ENCODE measurements around the gene IL12RB1.

IL12RB1 gene

DNA sequence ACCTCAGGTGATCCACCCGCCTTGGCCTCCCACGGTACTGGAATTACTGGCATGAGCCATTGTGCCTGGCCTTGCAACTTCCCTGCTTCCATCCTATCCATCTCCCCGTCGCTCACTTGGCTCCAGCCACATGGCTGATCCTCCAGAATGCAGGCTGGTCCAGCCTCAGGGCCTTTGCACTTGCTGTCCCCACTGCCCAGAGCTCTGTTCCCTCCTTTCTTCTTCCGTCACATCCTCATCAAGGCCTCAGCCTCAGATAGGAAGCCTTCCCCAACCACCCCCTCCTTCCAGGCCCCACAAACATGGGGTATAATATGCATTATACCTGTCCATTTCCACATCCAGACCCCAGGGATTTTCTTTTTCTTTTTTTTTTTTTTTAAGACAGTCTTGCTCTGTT is 27.1 kb upstream of the IL12RB1 start:
- H3K4me1 ChIP-seq (ENCODE audit: control extremely low read depth in 1 of 4, control insufficient read depth in 4 of 4, insufficient read depth in 4 of 4, low read length in 3 of 4): peaks cover 3 to 45% (median 36%) of the 10 kb centered on the region in 4 experiments
- no peaks in the 10 kb centered on the region for H3K27me3 ChIP-seq (replicated peaks in 2 of 5; ENCODE audit: control insufficient read depth in 4 of 5, insufficient read depth in 5 of 5, low read length in 4 of 5)
- H3K9me3 ChIP-seq (ENCODE audit: control extremely low read depth in 1 of 5, control insufficient read depth in 4 of 5, insufficient read depth in 2 of 5, low read depth in 1 of 5, low read length in 4 of 5): no peaks in the 10 kb centered on the region
- ChIA-PET POLR2A (no interaction called here), CTCF (interaction anchor here (0.8 to 3.7 kb wide), 18 partner anchors 9 to 139 kb away, joined by 3 to 25 read pairs (median 4); partner anchors contain the start of genes IL12RB1 and PIK3R2)
- DNase-seq: no peak
- H3K27ac ChIP-seq (ENCODE audit: insufficient read depth in 1 of 2, low read depth in 1 of 2, low read length in 2 of 2, poor library complexity in 1 of 2, severe bottlenecking in 2 of 2): no peak overlapping the region
- H3K36me3 ChIP-seq (ENCODE audit: control insufficient read depth in 4 of 4, insufficient read depth in 4 of 4, low read length in 3 of 4): peaks cover 0 to 11% (median 0%) of the 10 kb centered on the region in 4 experiments
- WGBS (ENCODE audit: insufficient coverage): 97% methylated on average over 5 of the region's 5 CpGs
- no peak overlapping the region for H3K4me3 ChIP-seq (ENCODE audit: control insufficient read depth in 1 of 7, extremely low read depth in 1 of 7, insufficient read depth in 4 of 7, low read depth in 2 of 7, low read length in 6 of 7)

DNA sequence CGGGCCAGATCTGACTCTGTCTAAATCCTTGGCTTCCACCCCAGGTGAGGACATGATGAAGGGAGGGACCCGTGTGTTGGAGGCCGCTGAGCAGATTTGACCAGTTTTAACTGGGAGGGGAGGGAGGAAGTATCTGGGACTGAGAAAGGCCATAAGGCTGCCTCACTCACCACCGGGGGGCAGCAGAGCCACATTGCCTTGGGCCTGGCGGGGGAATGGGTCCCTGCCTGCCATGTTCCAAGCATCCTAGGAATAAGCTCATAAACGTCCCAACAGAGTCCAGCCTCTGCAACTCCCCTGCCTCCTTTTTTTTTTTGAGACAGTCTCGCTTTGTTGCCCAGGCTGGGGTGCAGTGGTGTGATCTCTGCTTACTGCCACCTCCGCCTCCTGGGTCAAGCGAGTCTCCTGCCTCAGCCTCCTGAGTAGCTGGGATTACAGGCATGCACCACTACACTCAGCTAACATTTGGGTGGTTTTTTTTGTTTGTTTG is 26.3 kb upstream of the IL12RB1 start:
- Histone ChIP-seq H3K9me3 (ENCODE audit: control extremely low read depth in 1 of 5, control insufficient read depth in 4 of 5, insufficient read depth in 2 of 5, low read depth in 1 of 5, low read length in 4 of 5) (no peaks in the 10 kb centered on the region), H3K4me3 (ENCODE audit: control insufficient read depth in 1 of 7, extremely low read depth in 1 of 7, insufficient read depth in 4 of 7, low read depth in 2 of 7, low read length in 6 of 7) (no peak overlapping the region), H3K27me3 (replicated peaks in 2 of 5; ENCODE audit: control insufficient read depth in 4 of 5, insufficient read depth in 5 of 5, low read length in 4 of 5) (no peaks in the 10 kb centered on the region), H3K4me1 (ENCODE audit: control extremely low read depth in 1 of 4, control insufficient read depth in 4 of 4, insufficient read depth in 4 of 4, low read length in 3 of 4) (peaks cover 0 to 46% (median 28%) of the 10 kb centered on the region in 4 experiments), H3K27ac (ENCODE audit: insufficient read depth in 1 of 2, low read depth in 1 of 2, low read length in 2 of 2, poor library complexity in 1 of 2, severe bottlenecking in 2 of 2) (no peak overlapping the region), H3K36me3 (ENCODE audit: control insufficient read depth in 4 of 4, insufficient read depth in 4 of 4, low read length in 3 of 4) (peaks cover 0 to 11% (median 0%) of the 10 kb centered on the region in 4 experiments)
- ChIA-PET CTCF (interaction anchor here (0.6 to 3.7 kb wide), 23 partner anchors 8 to 1252 kb away, joined by 3 to 25 read pairs (median 4); partner anchors contain the start of genes IL12RB1 and PIK3R2), POLR2A (no interaction called here)
- DNase-seq: peak; percentile 75 to 83 (median 78)
- 52% methylated on average over 6 of the region's 9 CpGs for WGBS (ENCODE audit: insufficient coverage)

DNA sequence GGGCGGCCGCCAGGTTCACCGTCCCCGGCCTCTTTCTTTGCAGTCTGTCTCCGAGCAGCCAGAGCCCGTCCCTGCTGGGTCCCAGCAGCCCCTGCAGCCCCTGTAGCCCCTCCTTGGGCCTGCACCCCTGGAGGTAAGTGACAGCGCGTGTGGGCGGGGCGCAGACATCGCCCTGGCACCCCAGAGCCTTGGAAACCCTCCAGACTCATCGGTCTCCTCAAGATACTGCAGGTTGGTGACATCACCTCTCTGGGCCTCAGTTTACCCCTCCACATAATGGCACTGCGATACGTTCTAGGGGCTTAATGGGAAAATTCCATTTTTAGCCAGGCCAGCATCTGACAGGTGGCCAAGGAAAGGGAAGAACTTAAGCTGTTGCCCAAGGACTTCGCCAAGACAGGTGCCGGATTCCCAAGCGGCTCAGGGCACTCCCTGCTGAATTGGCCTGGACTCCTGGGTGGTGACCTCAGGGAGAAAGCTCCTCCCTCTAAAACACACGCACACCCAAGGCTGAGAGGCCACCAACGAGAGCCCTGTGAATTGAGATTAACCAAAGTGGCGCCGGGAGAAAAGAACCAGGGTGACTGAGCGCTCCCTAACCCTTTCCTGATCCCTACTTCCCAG is 24.0 kb upstream of the IL12RB1 start:
- peaks cover 0 to 11% (median 0%) of the 10 kb centered on the region in 4 experiments for H3K36me3 ChIP-seq (ENCODE audit: control insufficient read depth in 4 of 4, insufficient read depth in 4 of 4, low read length in 3 of 4)
- H3K9me3 ChIP-seq (ENCODE audit: control extremely low read depth in 1 of 5, control insufficient read depth in 4 of 5, insufficient read depth in 2 of 5, low read depth in 1 of 5, low read length in 4 of 5): no peaks in the 10 kb centered on the region
- WGBS (ENCODE audit: insufficient coverage): 49% methylated on average over 20 of the region's 22 CpGs
- H3K27ac ChIP-seq (ENCODE audit: insufficient read depth in 1 of 2, low read depth in 1 of 2, low read length in 2 of 2, poor library complexity in 1 of 2, severe bottlenecking in 2 of 2): no peak overlapping the region
- DNase-seq: peak in 1 of 3 donors; percentile 47
- H3K27me3 ChIP-seq (replicated peaks in 2 of 5; ENCODE audit: control insufficient read depth in 4 of 5, insufficient read depth in 5 of 5, low read length in 4 of 5): no peaks in the 10 kb centered on the region
- H3K4me3 ChIP-seq (ENCODE audit: control insufficient read depth in 1 of 7, extremely low read depth in 1 of 7, insufficient read depth in 4 of 7, low read depth in 2 of 7, low read length in 6 of 7): peak overlapping the region in 5 of 7 experiments; percentile 65 to 82 (median 71)
- peaks cover 0 to 44% (median 24%) of the 10 kb centered on the region in 4 experiments for H3K4me1 ChIP-seq (ENCODE audit: control extremely low read depth in 1 of 4, control insufficient read depth in 4 of 4, insufficient read depth in 4 of 4, low read length in 3 of 4)
- ChIA-PET POLR2A (interaction anchor here (0.5 to 1.8 kb wide), 3 partner anchors 13 to 110 kb away, joined by 3 to 4 read pairs (median 3); partner anchors contain the start of gene MAST3), CTCF (interaction anchor here (0.8 to 3.7 kb wide), 11 partner anchors 11 to 141 kb away, joined by 3 to 25 read pairs (median 7); partner anchors contain the start of genes MAST3 and PIK3R2)

DNA sequence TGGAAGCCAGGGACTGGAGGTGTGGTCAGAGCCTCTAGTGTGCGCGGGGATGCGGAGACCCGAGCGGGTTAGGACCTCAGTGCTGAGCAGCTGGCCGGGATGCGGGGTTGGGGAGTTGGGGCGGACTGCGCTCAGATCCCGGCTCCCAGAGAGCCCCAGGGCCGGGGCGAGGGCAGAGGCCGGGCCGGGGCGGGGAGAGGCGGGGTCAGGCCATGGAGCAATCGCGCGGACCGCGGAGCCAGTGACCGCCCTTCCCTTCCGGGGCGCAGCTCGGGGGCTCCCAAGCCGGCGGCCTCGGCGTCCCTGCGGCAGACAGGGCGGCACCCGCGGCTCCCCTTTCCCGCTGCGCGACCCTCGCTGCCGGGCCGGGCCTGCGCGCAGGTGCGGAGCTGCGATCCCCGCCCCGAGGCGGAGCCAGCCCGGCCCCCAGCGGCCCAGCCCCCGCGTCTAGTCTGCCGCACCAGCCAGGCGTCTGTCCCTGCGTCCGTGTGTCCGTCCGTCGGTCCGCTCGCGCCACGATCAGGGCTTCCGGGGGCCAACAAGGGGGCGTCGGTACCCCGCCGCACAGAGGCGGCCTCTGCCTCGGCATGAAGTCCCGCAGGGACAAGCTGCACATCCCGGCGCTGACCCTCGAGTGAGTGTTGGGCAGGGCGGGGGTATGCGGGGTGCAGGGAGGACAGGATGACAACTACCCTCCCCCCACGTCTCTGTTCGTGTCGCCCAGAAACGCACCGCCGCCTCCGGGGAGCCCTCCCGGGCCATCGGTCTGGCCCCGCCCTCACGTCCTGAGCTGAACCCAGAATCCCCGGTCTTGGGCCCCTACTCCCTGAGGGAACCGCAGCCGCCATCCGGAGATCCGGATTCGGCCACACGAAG is 23.2 kb upstream of the IL12RB1 start:
- DNase-seq: no peak
- ChIA-PET POLR2A (interaction anchor here (0.5 to 1.8 kb wide), 2 partner anchors 12 to 21 kb away, joined by 3 read pairs; partner anchors contain the start of gene MAST3), CTCF (interaction anchor here (0.8 to 3.7 kb wide), 10 partner anchors 10 to 142 kb away, joined by 3 to 18 read pairs (median 6); no protein-coding TSS in a partner anchor)
- Histone ChIP-seq H3K36me3 (ENCODE audit: control insufficient read depth in 4 of 4, insufficient read depth in 4 of 4, low read length in 3 of 4) (peaks cover 0 to 5% (median 0%) of the 10 kb centered on the region in 4 experiments), H3K4me1 (ENCODE audit: control extremely low read depth in 1 of 4, control insufficient read depth in 4 of 4, insufficient read depth in 4 of 4, low read length in 3 of 4) (peaks cover 0 to 38% (median 24%) of the 10 kb centered on the region in 4 experiments), H3K27me3 (replicated peaks in 2 of 5; ENCODE audit: control insufficient read depth in 4 of 5, insufficient read depth in 5 of 5, low read length in 4 of 5) (no peaks in the 10 kb centered on the region), H3K4me3 (ENCODE audit: control insufficient read depth in 1 of 7, extremely low read depth in 1 of 7, insufficient read depth in 4 of 7, low read depth in 2 of 7, low read length in 6 of 7) (peak overlapping the region; percentile 39 to 82 (median 69)), H3K27ac (ENCODE audit: insufficient read depth in 1 of 2, low read depth in 1 of 2, low read length in 2 of 2, poor library complexity in 1 of 2, severe bottlenecking in 2 of 2) (peak overlapping the region in 1 of 2 experiments; percentile 43), H3K9me3 (ENCODE audit: control extremely low read depth in 1 of 5, control insufficient read depth in 4 of 5, insufficient read depth in 2 of 5, low read depth in 1 of 5, low read length in 4 of 5) (no peaks in the 10 kb centered on the region)
- WGBS (ENCODE audit: insufficient coverage): under 1% methylated on average over 81 of the region's 92 CpGs

DNA sequence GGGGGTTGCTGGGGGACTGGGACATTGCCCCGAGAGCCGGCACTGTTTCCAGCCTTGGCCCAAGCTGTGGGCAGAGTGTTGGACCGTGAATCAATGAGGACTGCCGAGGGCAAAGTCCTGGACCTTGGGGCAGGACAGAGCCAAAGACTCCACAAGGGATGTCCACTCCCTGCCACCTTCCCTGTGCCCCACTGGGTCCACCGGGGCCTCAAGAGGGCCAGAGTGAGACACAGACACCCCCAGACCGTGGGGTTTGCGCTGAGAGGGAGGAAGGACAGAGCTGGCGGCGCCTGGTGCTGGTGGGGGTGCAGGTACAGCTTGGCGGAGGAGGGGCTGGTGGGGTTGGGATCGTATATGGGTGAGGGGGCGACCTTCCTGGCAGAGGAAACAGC is 22.6 kb upstream of the IL12RB1 start:
- no peak overlapping the region for H3K27ac ChIP-seq (ENCODE audit: insufficient read depth in 1 of 2, low read depth in 1 of 2, low read length in 2 of 2, poor library complexity in 1 of 2, severe bottlenecking in 2 of 2)
- peak overlapping the region; percentile 39 to 82 (median 69) for H3K4me3 ChIP-seq (ENCODE audit: control insufficient read depth in 1 of 7, extremely low read depth in 1 of 7, insufficient read depth in 4 of 7, low read depth in 2 of 7, low read length in 6 of 7)
- H3K4me1 ChIP-seq (ENCODE audit: control extremely low read depth in 1 of 4, control insufficient read depth in 4 of 4, insufficient read depth in 4 of 4, low read length in 3 of 4): peaks cover 0 to 44% (median 28%) of the 10 kb centered on the region in 4 experiments
- 50% methylated on average over 9 of the region's 12 CpGs for WGBS (ENCODE audit: insufficient coverage)
- ChIA-PET CTCF (interaction anchor here (0.8 to 3.4 kb wide), 8 partner anchors 10 to 142 kb away, joined by 3 to 18 read pairs (median 6); no protein-coding TSS in a partner anchor), POLR2A (interaction anchor here (1.8 kb wide), 1 partner anchor 12 kb away, joined by 3 read pairs; the partner anchor contains the start of gene MAST3)
- DNase-seq: peak in 2 of 3 donors; percentile 54 to 58
- H3K9me3 ChIP-seq (ENCODE audit: control extremely low read depth in 1 of 5, control insufficient read depth in 4 of 5, insufficient read depth in 2 of 5, low read depth in 1 of 5, low read length in 4 of 5): no peaks in the 10 kb centered on the region
- H3K27me3 ChIP-seq (replicated peaks in 2 of 5; ENCODE audit: control insufficient read depth in 4 of 5, insufficient read depth in 5 of 5, low read length in 4 of 5): no peaks in the 10 kb centered on the region
- peaks cover 0 to 3% (median 0%) of the 10 kb centered on the region in 4 experiments for H3K36me3 ChIP-seq (ENCODE audit: control insufficient read depth in 4 of 4, insufficient read depth in 4 of 4, low read length in 3 of 4)

DNA sequence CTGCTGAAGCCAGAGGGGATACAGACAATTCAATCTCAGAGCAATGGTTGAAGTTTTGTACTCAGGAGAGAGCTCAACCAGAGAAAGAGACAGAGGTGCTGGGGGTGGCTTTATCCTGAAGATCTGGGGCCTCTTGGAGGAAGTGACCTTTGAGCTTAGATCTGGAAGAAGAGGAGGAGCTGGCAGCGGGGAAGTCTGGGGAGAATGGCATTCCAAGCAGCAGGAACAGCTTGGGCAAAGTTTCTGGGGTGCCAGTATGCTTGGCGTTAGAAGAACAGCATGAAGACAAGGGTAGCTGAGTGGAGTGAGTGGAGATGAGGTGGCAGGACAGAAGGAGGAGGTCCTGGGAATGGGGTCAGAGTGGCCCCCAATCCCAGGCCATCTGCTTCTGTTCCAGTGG is 22.2 kb upstream of the IL12RB1 start:
- POLR2A ChIA-PET: no interaction called here
- DNase-seq: no peak
- H3K27ac ChIP-seq (ENCODE audit: insufficient read depth in 1 of 2, low read depth in 1 of 2, low read length in 2 of 2, poor library complexity in 1 of 2, severe bottlenecking in 2 of 2): no peak overlapping the region
- H3K4me3 ChIP-seq (ENCODE audit: control insufficient read depth in 1 of 7, extremely low read depth in 1 of 7, insufficient read depth in 4 of 7, low read depth in 2 of 7, low read length in 6 of 7): no peak overlapping the region
- 90% methylated on average over 2 of the region's 2 CpGs for WGBS (ENCODE audit: insufficient coverage)
- H3K27me3 ChIP-seq (replicated peaks in 2 of 5; ENCODE audit: control insufficient read depth in 4 of 5, insufficient read depth in 5 of 5, low read length in 4 of 5): no peaks in the 10 kb centered on the region
- no peaks in the 10 kb centered on the region for H3K9me3 ChIP-seq (ENCODE audit: control extremely low read depth in 1 of 5, control insufficient read depth in 4 of 5, insufficient read depth in 2 of 5, low read depth in 1 of 5, low read length in 4 of 5)
- peaks cover 0 to 3% (median 0%) of the 10 kb centered on the region in 4 experiments for H3K36me3 ChIP-seq (ENCODE audit: control insufficient read depth in 4 of 4, insufficient read depth in 4 of 4, low read length in 3 of 4)
- peaks cover 0 to 47% (median 30%) of the 10 kb centered on the region in 4 experiments for H3K4me1 ChIP-seq (ENCODE audit: control extremely low read depth in 1 of 4, control insufficient read depth in 4 of 4, insufficient read depth in 4 of 4, low read length in 3 of 4)
- CTCF ChIA-PET: interaction anchor here (1.1 to 3.4 kb wide), 7 partner anchors 10 to 112 kb away, joined by 3 to 18 read pairs (median 8); no protein-coding TSS in a partner anchor
